Activated naive CD8-positive, alpha-beta T cell treated with anti-CD3 and anti-CD28 coated beads, Interleukin-2, amount 50 U/mL, for 16 hours (primary cell): Measurements from ENCODE around the gene LRP4.

Experiments used
- DNase-seq: peaks from one replicate; pipeline ENCODE4 v3.0.0-alpha.2; 2020; ENCODE audit warnings: low read depth, low spot score

Gene LRP4

DNA sequence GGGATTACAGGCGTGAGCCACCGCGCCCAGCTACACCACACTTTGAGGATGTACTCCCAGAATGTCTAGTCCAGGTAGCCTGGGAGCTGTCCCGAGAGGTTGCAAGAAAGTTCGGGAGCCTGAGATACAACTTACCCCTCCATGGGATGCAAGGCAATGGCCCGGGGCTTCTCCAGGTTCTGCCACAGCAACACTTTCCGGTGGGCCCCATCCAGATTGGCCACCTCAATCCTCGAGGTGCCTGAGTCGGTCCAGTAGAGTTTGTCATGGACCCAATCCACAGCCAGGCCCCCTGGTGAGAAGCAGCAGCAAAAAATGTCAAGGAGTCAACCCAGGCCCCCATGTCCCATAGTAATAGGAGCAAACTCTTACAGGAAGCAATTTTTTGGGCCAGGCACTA is 25.5 kb downstream of the LRP4 start:
- no peak for DNase-seq

DNA sequence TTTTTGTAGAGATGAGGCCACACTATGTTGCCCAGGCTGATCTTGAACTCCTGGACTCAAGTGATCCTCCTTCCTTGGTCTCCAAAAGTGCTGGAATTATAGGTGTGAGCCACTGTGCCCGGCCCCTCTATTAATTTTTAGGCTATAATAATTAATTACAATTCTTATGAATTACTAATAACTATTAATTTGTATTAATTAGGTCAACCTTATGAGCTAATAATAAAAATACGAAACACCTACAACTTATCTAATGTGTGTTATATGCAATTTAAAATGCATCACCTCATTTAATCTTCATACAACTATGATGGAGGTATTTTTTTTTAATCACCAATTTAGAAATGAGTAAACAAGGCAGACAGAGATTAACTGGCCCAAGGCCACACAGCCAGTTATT is 26.2 kb downstream of the LRP4 start:
- no peak for DNase-seq

DNA sequence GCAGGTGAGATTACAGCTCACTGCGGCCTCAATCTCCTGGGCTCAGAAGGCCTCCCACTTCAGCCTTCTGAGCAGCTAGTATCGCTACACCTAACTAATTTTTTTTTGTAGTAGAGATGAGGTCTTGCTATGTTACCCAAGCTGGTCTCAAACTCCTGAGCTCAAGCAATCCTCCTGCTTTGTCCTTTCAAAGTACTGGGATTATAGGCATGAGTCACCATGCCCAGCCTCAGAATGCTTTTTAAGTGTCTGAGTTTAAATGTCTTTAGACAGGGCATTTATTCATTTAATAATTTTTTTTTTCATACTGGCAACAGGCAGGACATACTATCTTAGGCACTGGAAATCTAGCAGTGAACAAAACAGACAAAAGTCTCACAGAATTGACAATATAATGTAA is 27.7 kb downstream of the LRP4 start:
- no peak for DNase-seq

DNA sequence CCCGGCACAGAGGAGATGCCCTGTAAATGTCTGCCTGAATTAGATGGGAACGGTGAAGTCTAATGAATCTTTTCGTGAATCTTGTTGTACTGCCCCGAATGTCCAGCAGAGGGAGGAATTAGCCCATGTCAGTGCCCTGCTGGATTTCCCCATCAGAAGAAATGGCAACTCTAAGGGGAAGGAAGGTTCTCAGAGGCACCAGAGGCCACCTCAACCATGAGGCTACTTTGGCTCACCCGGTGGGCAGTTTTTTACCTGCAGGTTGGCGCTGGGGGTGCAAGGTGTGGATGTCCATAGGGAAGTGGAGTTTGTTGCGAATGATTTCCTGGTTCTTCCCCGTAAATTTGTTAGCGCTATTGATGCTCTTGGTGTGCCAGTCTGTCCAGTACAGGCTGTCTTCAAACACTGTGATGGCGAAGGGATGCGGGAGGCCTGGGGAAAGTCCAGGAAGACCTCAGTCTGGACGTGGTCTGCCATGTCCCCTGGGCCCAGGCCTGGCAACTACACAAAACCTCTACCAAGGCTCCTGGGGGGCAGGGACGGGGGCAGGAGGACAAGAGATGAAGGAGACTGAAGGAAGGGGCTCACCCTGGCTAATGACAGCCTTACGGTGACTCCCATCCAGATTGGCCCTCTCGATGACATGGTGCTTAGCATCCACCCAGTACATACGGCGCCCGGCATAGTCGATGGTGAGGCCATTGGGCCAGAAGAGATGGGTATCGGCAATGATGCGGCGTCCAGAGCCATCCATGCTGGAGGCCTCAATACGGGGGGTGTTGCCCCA is 28.5 kb downstream of the LRP4 start:
- DNase-seq: peak; percentile 58

DNA sequence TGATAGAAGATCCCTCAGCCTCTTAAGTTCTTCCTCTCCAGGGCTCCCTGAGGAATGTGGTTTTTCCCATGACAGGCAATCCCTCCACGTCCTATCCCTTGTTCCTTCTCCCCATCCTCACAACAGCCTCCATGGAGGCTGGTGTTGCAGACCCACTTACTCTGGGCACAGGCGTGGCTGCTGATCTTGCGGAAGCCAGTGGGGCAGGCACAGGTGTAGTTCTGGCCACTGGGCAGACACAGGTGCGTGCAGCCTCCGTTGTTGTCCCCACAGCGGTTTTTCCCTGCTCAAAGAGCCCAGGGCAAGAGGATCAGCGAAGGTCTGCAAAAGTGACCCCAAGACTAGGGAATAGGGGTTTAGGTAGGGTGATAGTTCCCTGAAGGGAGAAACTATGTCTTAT is 29.1 kb downstream of the LRP4 start:
- no peak for DNase-seq

GRCh38 chr11:46888636-46889035 is 29.7 kb downstream of the LRP4 start:
- no peak for DNase-seq

- DNase-seq: no peak
Measured at GRCh38 chr11:46886211-46886610, 32.1 kb downstream of the LRP4 start.

GRCh38 chr11:46879056-46879585 is 39.2 kb downstream of the LRP4 start:
- DNase-seq: no peak

- no peak for DNase-seq
Measured at GRCh38 chr11:46877580-46877979, 40.8 kb downstream of the LRP4 start.

GRCh38 chr11:46876471-46876870 is 41.9 kb downstream of the LRP4 start:
- DNase-seq: no peak

GRCh38 chr11:46874586-46874985 is 43.8 kb downstream of the LRP4 start:
- no peak for DNase-seq

DNA sequence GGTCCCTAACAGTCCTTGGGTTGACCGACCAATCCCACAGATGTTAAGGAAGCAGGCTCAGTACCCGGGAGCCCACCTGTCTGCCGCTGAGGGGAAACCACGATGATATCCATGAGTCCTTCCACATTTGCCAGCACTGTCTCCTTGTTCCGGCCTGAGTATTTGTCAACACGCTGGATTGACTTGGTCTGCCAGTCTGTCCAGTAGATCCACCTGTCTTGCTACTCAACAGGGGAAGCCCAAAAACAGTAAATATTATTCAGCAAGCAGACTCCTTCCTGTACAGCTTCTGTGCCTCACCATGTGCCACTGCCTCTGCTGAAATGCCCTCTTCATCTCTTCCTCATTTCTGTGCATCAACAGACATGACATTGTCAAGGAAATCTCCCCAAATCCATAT is 49.4 kb downstream of the LRP4 start:
- no peak for DNase-seq

DNA sequence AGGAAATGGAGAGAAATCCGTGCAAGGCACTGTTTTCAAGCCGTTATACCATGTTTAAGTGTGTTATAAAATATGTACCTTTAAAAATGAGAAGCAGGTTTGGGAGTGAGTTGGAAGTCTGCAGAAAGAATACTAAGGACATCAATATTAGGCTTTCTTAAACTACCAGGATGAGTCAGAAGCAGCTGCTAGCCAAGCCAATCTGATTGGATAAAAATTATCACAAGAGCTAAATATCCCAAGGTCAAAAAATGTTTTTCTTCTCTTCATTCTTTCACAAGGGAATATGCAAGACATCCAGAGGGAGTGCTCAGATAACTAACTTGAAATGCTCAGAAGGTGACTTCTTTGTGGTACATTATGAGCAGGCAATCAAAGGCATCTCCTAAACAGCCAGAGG is 53.0 kb downstream of the LRP4 start:
- DNase-seq: no peak

DNA sequence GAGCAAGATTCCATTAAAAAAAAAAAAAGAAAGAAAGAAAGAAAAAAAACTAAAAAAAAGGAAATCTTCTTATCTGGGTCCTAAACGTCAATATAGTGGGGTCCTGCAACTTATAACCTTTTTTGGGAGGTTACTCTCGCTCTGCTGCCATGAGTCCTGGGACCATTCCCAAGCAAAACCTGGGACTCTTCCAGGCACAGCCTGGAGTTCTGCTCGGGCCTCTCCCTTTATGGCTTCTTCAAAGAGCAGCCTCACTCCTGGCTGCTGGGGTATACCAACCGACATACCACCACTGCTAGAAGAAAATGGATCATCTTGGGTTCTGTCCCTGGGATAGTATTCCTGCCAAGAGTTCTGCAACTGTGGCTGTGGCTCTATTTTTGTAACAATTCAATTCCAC is 58.1 kb downstream of the LRP4 start:
- no peak for DNase-seq

- no peak for DNase-seq
Measured at GRCh38 chr11:46858920-46859546, 59.3 kb downstream of the LRP4 start.

DNA sequence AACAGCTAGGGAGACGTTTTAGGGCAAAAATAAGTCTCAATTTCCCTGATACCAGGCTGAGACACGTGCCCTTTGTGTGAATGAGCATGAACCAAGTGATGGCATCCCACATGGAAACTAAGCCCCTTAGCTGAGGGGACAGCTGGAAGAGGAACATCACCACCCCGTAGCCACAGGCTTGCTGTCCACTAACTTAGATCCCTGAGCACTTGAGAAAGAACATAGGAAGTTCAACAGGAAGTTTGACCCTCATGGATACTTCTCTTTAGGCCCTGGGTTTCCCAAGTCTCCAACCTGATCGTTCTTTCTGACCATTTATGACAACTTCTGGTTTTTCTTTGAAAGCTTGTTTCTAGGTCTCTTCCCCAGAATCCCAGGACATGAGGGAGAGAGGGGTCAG is 60.7 kb downstream of the LRP4 start:
- no peak for DNase-seq

GRCh38 chr11:46856605-46857343 is 61.6 kb downstream of the LRP4 start:
- no peak for DNase-seq

DNA sequence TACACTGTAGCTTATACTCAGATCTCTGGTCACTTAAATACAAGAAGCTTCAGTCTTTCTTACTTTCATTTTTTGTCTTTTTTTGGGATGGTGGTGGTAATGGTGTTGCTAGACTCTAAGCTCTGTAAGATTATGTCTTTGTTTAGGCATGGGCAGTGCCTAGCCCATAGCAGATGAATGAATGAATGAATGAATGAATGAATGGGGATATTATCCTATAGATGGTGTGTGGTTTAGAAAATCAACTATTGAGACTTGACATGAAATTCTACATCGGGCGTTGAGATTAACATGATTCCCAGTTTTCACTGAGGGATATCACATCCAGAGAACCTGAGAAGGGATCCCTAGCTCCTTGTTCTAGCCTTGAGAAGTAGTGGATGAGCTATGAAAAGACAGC is 62.5 kb downstream of the LRP4 start:
- no peak for DNase-seq

DNA sequence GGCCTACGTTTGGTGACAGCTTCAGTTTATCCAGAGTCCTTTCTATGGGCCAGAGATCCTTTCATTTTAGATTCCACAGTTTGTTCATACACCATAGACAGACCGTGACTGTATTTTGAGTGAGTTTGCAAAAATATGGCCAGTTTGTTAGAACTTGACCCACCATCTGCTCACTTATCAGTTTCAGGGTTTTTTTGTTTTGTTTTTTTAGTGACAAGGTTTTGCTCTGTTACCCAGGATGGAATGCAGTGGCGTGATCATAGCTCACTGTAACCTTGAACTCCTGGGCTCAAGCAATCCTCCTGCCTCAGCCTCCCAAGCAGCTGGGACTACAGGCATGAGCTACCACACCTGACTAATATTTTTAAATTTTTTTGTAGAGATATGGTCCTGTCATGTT is 63.2 kb downstream of the LRP4 start:
- DNase-seq: no peak

DNA sequence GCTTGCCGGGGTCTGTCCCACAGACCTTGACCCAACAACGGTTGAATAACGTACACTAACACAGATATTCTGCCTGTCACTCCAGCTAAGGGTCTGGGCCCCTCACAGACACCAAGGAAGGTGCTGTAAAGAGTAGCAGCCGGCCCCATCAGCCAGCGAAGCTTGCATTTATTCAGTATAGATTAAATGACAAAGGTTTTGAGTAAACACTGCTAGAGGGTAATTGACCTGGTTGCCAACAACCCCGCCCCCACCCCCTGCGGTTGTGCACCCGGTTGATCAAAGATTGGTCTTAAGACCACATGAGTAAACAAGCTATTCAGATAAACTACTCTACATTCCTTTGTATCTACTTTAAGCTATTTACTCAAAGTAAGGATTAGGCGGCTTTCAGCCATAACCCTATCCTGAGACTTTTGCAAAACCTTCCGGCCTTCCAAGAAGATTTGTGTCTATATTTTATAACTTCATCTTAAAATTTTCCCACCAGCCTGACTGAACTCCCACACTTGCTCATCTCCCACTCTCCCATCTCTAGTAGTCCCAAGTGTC is 67.4 kb downstream of the LRP4 start:
- DNase-seq: no peak

- DNase-seq: no peak
Measured at GRCh38 chr11:46849631-46850030, 68.7 kb downstream of the LRP4 start.

DNA sequence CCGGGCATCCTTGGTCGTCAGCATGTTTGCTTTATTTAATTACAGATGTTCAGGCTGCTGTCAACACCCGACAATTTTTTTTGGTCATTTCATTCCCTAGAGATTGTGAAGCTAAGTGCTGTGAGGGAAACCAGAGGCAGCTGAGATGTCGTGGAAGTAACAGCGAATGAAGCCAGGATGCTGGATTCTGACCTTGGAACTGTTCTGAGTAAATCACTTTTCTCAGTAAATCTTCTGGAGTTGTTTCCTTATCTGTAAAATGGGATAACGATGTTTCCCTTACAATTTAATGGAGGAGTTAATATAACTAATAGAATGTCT is 71.9 kb downstream of the LRP4 start:
- no peak for DNase-seq
